HL-60 (cell line): ENCODE results near the gene ATP8B3.

Experiments used
- DNase-seq, 2 experiments: peaks; one replicate each; pipeline ENCODE4 v3.0.0-alpha.2; 2010 to 2020; ENCODE audit warnings: low read depth in 1 of 2, low spot score in 1 of 2
- H3K27ac ChIP-seq: fragments of 250-450 bp; sonication (Bioruptor Pico); replicated peaks from 2 replicates; pipeline ENCODE4 v1.5.1; 2020; ENCODE audit warnings: mild to moderate bottlenecking, moderate library complexity
- H3K27me3 ChIP-seq: fragments of 250-450 bp; sonication (Bioruptor Pico); 2 replicates; pipeline ENCODE4 v1.5.1; 2021; ENCODE audit warnings: mild to moderate bottlenecking, moderate library complexity; ENCODE audit not compliant: insufficient read depth, poor library complexity, severe bottlenecking
- H3K4me3 ChIP-seq: replicated peaks from 2 replicates; pipeline ENCODE4 v1.5.1; 2011; ENCODE audit warnings: mild to moderate bottlenecking, control low read depth, low read length; ENCODE audit not compliant: insufficient read depth
- GABPA ChIP-seq: IDR thresholded peaks from 2 replicates; pipeline ENCODE4 v1.6.1; 2012; ENCODE audit warnings: low read depth
- POLR2AphosphoS5 ChIP-seq: IDR thresholded peaks from 2 replicates; pipeline ENCODE4 v1.6.1; 2012; ENCODE audit warnings: low read depth
- REST ChIP-seq: IDR thresholded peaks from 2 replicates; pipeline ENCODE4 v1.6.1; 2012; ENCODE audit warnings: low read depth; ENCODE audit not compliant: insufficient replicate concordance
- SPI1 ChIP-seq: IDR thresholded peaks from 2 replicates; pipeline ENCODE4 v1.6.1; 2012; ENCODE audit warnings: low read depth, mild to moderate bottlenecking, borderline replicate concordance
- long read RNA-seq: library from polyadenylated mRNA; unstranded; transcript quantifications from one replicate; pipeline ENCODE4 v2.0.0, GENCODE V29; 2020
- TF ChIP-seq, protein P1 (sequence below): IDR thresholded peaks from one replicate; pipeline ENCODE4 v1.5.1; 2011; ENCODE audit warnings: low read length, control low read depth, inconsistent platforms; ENCODE audit not compliant: insufficient read depth

Gene ATP8B3
- long read RNA-seq, transcript ATP8B3-203 (14 exons, 2,759 nt), result major isoform, 8 of 108 reads
- long read RNA-seq, partial matches to known transcripts, result 45 of 108 reads
- long read RNA-seq, other reads (novel, unspliced or antisense), result 54 of 108 reads

DNA sequence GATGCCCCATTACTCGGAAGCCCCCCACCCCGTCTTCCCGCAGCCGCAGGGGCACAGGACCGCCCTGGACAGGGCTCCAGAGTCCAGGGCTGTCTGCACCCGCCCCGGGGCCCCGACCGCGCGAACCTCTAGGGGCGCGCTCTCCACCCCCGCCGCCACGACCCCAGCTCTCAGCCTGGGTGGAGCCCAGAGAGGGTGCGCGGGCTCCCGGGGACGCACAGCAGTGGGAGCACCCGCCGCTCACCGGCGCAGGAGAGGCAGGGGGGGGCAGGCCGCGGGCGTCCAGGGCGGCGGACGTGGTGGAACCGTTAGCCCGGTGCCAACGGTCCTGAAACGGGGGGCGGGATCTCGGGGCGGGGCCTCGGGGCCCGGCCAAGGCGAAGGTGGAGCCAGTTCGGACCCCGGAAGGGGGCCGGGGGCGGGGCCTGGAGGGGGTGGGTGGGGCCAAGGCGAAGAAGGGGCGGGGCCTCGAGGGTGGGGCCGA, at the start of gene ATP8B3:
Gene ATP8B3, minus strand, starts transcription at position 335 of the 484 bp plus-strand sequence. CDS start 540 bp downstream, outside the sequence.
- no peak for TF ChIP-seq SPI1
- TF ChIP-seq, protein P1, sequence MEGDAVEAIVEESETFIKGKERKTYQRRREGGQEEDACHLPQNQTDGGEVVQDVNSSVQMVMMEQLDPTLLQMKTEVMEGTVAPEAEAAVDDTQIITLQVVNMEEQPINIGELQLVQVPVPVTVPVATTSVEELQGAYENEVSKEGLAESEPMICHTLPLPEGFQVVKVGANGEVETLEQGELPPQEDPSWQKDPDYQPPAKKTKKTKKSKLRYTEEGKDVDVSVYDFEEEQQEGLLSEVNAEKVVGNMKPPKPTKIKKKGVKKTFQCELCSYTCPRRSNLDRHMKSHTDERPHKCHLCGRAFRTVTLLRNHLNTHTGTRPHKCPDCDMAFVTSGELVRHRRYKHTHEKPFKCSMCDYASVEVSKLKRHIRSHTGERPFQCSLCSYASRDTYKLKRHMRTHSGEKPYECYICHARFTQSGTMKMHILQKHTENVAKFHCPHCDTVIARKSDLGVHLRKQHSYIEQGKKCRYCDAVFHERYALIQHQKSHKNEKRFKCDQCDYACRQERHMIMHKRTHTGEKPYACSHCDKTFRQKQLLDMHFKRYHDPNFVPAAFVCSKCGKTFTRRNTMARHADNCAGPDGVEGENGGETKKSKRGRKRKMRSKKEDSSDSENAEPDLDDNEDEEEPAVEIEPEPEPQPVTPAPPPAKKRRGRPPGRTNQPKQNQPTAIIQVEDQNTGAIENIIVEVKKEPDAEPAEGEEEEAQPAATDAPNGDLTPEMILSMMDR, result no peak
- no peak for TF ChIP-seq GABPA
- no peaks in the 10 kb centered on the region for H3K27me3 ChIP-seq

DNA sequence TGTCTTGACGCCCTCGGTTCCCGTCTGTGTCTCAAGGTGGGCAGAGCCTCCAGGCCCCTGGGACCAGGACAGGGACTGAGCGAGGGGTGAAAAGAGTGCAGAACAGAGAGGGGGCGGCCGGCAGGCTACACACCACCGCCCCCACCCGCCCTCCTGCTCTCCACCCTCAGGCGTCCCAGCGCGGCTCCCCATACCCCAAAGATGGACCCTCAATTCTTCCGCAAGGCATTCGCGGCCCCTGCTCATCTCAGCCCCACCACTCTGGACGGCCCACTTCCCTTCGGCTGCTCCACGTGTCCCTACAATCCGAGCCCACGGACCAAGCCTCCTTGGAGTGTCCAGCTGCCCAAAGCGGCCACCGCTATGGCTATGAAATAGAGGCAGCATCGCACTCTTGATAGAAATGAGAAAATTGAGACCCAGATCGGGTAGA, 49.5 kb upstream of the ATP8B3 start:
- Histone ChIP-seq H3K27me3 (no peaks in the 10 kb centered on the region), H3K27ac (peak overlapping the region; percentile 99), H3K4me3 (peak overlapping the region; percentile 90)
- peak; percentile 24; the same call in 1 of the 2 replicates for TF ChIP-seq SPI1
- no peak for TF ChIP-seq POLR2AphosphoS5
- no peak for DNase-seq

More for the DNA sequence above, at the start of gene ATP8B3:
- no peak for DNase-seq
- peak within 1 kb of the TSS; percentile 67 for H3K4me3 ChIP-seq
- H3K27ac ChIP-seq, result peak within 1 kb of the TSS; percentile 79

DNA sequence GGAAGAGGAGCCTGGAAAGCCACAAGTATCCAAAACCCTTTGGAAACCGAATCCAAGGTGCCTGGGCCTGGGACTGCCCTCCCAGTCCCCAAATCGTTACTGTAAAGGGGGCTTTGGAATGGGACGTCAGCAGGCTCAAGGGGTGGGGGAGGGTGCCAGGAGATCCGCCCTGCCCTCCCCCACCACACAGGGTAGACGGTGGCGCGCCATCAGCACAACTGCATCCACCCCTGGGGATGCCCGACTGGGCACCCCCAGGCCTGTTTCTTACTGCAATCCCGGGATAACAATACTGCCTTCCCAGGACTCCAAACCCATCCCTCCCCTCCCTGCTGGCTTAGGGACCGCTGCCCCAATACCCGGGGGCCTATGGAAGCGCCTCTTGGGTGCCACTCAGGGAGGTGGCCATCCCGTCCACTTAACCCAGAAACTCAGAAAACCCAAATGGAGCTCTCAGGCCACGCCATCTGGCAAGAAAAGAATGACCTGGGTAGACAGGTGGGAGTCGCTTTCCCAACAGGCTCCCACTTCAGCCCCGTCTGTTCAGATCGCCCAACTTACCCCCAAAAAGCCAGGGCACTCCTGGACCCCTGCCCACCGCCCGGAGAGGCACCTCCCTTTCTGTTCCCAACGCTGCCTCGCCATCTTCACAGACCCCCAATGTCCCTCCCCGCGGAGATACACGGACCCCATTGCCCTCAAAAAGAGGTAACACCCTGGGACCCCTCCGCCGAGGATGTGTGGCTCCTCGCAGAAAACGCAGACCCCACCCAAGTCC, 48.9 kb upstream of the ATP8B3 start:
- TF ChIP-seq, protein P1, result no peak
- TF ChIP-seq SPI1 (no peak), POLR2AphosphoS5 (no peak; the same call in 1 of the 2 replicates), GABPA (no peak), REST (no peak)
- DNase-seq, result no peak

DNA sequence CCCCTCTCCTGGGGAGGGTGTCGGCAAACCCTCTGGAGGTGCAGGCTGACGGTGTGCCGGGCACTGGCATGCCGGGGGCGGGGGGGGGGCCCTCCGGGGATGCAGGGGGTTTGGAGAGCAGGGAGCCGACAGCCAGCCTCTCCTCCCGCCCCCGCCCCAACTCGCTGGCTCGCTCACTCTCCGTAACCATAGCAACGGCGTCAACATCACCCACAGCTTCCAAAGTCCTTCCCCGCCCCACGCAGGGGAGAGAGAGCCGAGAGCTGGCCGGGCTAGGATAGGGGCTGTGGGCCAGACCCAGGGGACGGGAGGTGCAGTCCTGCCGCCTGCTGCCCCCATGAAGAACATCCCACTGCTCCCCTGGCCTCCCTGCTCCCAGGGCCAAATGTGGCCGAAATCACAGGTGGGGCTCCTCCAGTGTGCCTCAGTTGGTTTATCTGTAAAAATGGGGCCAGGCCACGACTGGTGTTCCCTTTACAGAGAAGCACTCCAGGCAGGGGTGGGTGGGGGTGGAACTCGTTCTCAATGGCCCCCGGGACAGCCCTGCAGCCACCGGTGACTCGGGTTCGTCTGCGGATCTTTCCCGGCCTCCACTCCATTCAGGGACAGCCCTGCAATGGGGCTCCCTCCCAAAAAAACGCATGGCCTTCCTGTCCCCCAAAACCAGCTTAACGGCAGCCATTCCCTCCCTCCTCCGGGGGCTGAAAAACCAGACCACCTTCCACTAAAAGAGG, 48.1 kb upstream of the ATP8B3 start:
- H3K4me3 ChIP-seq, result peak overlapping the region; percentile 90
- peak; percentile 74 to 77 for DNase-seq
- H3K27ac ChIP-seq, result peak overlapping the region; percentile 99
- TF ChIP-seq REST, result no peak
- no peak for TF ChIP-seq GABPA
- TF ChIP-seq POLR2AphosphoS5, result no peak; the same call in 1 of the 2 replicates
- TF ChIP-seq, protein P1, result no peak
- no peak for TF ChIP-seq SPI1
- H3K27me3 ChIP-seq, result no peaks in the 10 kb centered on the region

More for the DNA sequence above, 48.9 kb upstream of the ATP8B3 start:
- H3K4me3 ChIP-seq, result peak overlapping the region; percentile 90
- H3K27me3 ChIP-seq, result no peaks in the 10 kb centered on the region
- peak overlapping the region; percentile 99 for H3K27ac ChIP-seq
